GM23338 (cell line): ENCODE data around the gene PAQR6. TPM values are rescaled to one million over a fixed set of nuclear protein-coding genes. Genes with fewer than 3 reads are reported as not detected.

ENCODE experiments used
- ATAC-seq: fragments of 200-7000 bp; cut with Tn5 transposase; 3 replicates; pipeline ENCODE4 v1.9.1; 2020
- DNase-seq: peaks from one replicate; pipeline ENCODE4 v3.0.0-alpha.2; 2015; ENCODE audit warnings: low spot score
- H2AFZ ChIP-seq: fragments of 200-600 bp; sonication (generic); 2 replicates; pipeline ENCODE4 v1.8.0; 2016; ENCODE audit warnings: antibody characterized with exemption, mild to moderate bottlenecking, moderate library complexity
- H3F3A ChIP-seq: fragments of 200-600 bp; sonication (generic); replicated peaks from 2 replicates; pipeline ENCODE4 v1.8.0; 2017; ENCODE audit warnings: antibody characterized with exemption, mixed run types, low read depth
- H3K27ac ChIP-seq: fragments of 200-600 bp; sonication (generic); 2 replicates; pipeline ENCODE4 v1.6.1; 2016; ENCODE audit warnings: low read depth
- H3K27me3 ChIP-seq: fragments of 200-600 bp; sonication (generic); 2 replicates; pipeline ENCODE4 v1.8.0; 2016; ENCODE audit warnings: mild to moderate bottlenecking, mixed run types, moderate library complexity; ENCODE audit not compliant: insufficient read depth
- H3K36me3 ChIP-seq: fragments of 200-600 bp; sonication (generic); 2 replicates; pipeline ENCODE4 v1.8.0; 2016; ENCODE audit warnings: mild to moderate bottlenecking; ENCODE audit not compliant: insufficient read depth
- H3K4me1 ChIP-seq: fragments of 200-600 bp; sonication (generic); 2 replicates; pipeline ENCODE4 v1.8.0; 2016; ENCODE audit warnings: mild to moderate bottlenecking, moderate library complexity; ENCODE audit not compliant: insufficient read depth
- H3K4me2 ChIP-seq: fragments of 200-600 bp; sonication (generic); 2 replicates; pipeline ENCODE4 v1.7.1; 2017; ENCODE audit warnings: mixed run types
- H3K4me3 ChIP-seq: fragments of 200-600 bp; sonication (generic); 2 replicates; pipeline ENCODE4 v1.6.1; 2016; ENCODE audit warnings: mixed run types
- H3K79me2 ChIP-seq: fragments of 200-600 bp; sonication (generic); replicated peaks from 2 replicates; pipeline ENCODE4 v1.8.0; 2017; ENCODE audit warnings: mild to moderate bottlenecking; ENCODE audit not compliant: insufficient read depth
- H3K9me2 ChIP-seq: fragments of 200-600 bp; sonication (generic); 2 replicates; pipeline ENCODE4 v1.8.0; 2017; ENCODE audit not compliant: insufficient read depth
- H4K20me1 ChIP-seq: fragments of 200-600 bp; sonication (generic); replicated peaks from 2 replicates; pipeline ENCODE4 v1.8.0; 2017; ENCODE audit warnings: mild to moderate bottlenecking; ENCODE audit not compliant: insufficient read depth
- H3K27ac Mint-ChIP-seq: 2 replicates; pipeline ENCODE4 v1.8.0; 2020; ENCODE audit warnings: inconsistent platforms, mild to moderate bottlenecking, moderate library complexity, mixed read lengths
- H3K27me3 Mint-ChIP-seq: 3 replicates; pipeline ENCODE4 v1.8.0; 2022; ENCODE audit warnings: low read depth, mild to moderate bottlenecking, moderate library complexity, mixed read lengths, inconsistent platforms; ENCODE audit not compliant: insufficient read depth, poor library complexity
- H3K36me3 Mint-ChIP-seq: 3 replicates; pipeline ENCODE4 v1.8.0; 2021; ENCODE audit warnings: low read depth, mild to moderate bottlenecking, inconsistent platforms, moderate library complexity, mixed read lengths
- H3K4me1 Mint-ChIP-seq: 3 replicates; pipeline ENCODE4 v1.8.0; 2020; ENCODE audit warnings: mild to moderate bottlenecking, inconsistent platforms, mixed read lengths
- H3K4me3 Mint-ChIP-seq: 3 replicates; pipeline ENCODE4 v1.8.0; 2021; ENCODE audit warnings: moderate library complexity, mild to moderate bottlenecking, inconsistent platforms, mixed read lengths
- H3K9me3 Mint-ChIP-seq: 3 replicates; pipeline ENCODE4 v1.8.0; 2020; ENCODE audit warnings: moderate library complexity, mild to moderate bottlenecking, inconsistent platforms, mixed read lengths
- CREB1 ChIP-seq: fragments of 250-450 bp; sonication (Bioruptor Pico); IDR thresholded peaks from 2 replicates; pipeline ENCODE4 v1.5.0; 2020; ENCODE audit warnings: low read depth, mild to moderate bottlenecking, moderate library complexity
- CTCF ChIP-seq, 2 experiments: fragments of 200-600 bp in 1 of 2; sonication (generic) in 1 of 2; conservative IDR thresholded peaks; 2 replicates each; pipeline versions ENCODE4 v1.5.1 to v1.6.1; 2016 to 2017; ENCODE audit warnings: antibody characterized with exemption in 2 of 2, low read depth in 2 of 2, mild to moderate bottlenecking in 2 of 2, moderate library complexity in 1 of 2
- ETS1 ChIP-seq: IDR thresholded peaks from 2 replicates; pipeline ENCODE4 v1.6.1; 2016; ENCODE audit warnings: antibody characterized with exemption
- EZH2phosphoT487 ChIP-seq: fragments of 200-600 bp; sonication (generic); IDR thresholded peaks from one replicate; pipeline ENCODE4 v1.8.1; 2018; ENCODE audit warnings: antibody characterized with exemption; ENCODE audit not compliant: unreplicated experiment
- POLR2AphosphoS5 ChIP-seq: IDR thresholded peaks from 2 replicates; pipeline ENCODE4 v1.6.1; 2016; ENCODE audit warnings: antibody characterized with exemption, low read depth
- polyA plus RNA-seq: library from polyadenylated mRNA; unstranded; fragments of >200 nt; fragmentation: Nextera tagmentation; extraction: Ambion mirVana; gene quantifications from 2 replicates; pipeline ENCODE4 v1.2.1, GENCODE V29; 2016
- total RNA-seq: library from RNA; depleted of rRNA; stranded (reverse); fragments of >200 nt; shearing (Covaris generic); gene quantifications from 2 replicates; pipeline ENCODE4 v1.2.3, GENCODE V29; 2014; rRNA removed

Gene PAQR6
- total and polyA plus RNA-seq, 2 experiments from 2014 or later: 2.4 to 4.2 TPM

GRCh38 chr1:156193488-156194299, 54.2 kb downstream of the PAQR6 start, which contains the start of gene SLC25A44:
Gene SLC25A44 (plus strand): TSS chr1:156194104. CDS start chr1:156199848, 5,744 bp downstream.
- Mint-ChIP-seq H3K27ac (peak within 1 kb of the TSS; percentile 98), H3K4me1 (peaks cover 31% of the 10 kb centered on the region), H3K36me3 (peaks cover 14% of the 10 kb centered on the region; the same call in 2 of the 3 replicates), H3K9me3 (peaks cover 14% of the 10 kb centered on the region), H3K27me3 (peaks cover 14% of the 10 kb centered on the region), H3K4me3 (peak within 1 kb of the TSS; percentile 99)
- Histone ChIP-seq H3K4me1 (peaks cover 13% of the 10 kb centered on the region), H4K20me1 (peaks cover 7% of the 10 kb centered on the region), H3K4me3 (peak within 1 kb of the TSS; percentile 81), H3K9me2 (no peaks in the 10 kb centered on the region), H3K27me3 (no peaks in the 10 kb centered on the region), H3K36me3 (peaks cover 5% of the 10 kb centered on the region), H3K4me2 (peak within 1 kb of the TSS; percentile 99), H3F3A (0 out of 2 replicates have a peak, but pooled peaks cover 15% of the 10 kb centered on the region), H3K27ac (peak within 1 kb of the TSS; percentile 78), H2AFZ (no peak within 1 kb of the TSS), H3K79me2 (peaks cover 46% of the 10 kb centered on the region)
- DNase-seq (peak; percentile 100), ATAC-seq (peak; percentile 96)
- TF ChIP-seq CREB1 (CRISPR knock-in tag): peak; percentile 64
- TF ChIP-seq EZH2phosphoT487: no peak
- peak; percentile 81 for TF ChIP-seq POLR2AphosphoS5
- TF ChIP-seq CTCF (conservative IDR thresholded peaks at IDR 0.05; ENCODE audit: low read depth in 2 of 2): peak in 1 of 2 experiments; percentile 41; a peak in 2 of 4 replicates
- peak; percentile 69 for TF ChIP-seq ETS1

Other genes starting within 250 kb of the PAQR6 start
- gene SSR2, start 227.1 kb downstream of the PAQR6 start, total RNA-seq: 270 and 291 TPM in 2 replicates
- gene SSR2, start 227.1 kb downstream of the PAQR6 start, polyA plus RNA-seq: 130 and 136 TPM in 2 replicates
- gene UBQLN4, start 194.3 kb downstream of the PAQR6 start, total RNA-seq: 28.4 and 30.5 TPM in 2 replicates
- gene UBQLN4, start 194.3 kb downstream of the PAQR6 start, polyA plus RNA-seq: 10.0 and 11.2 TPM in 2 replicates
- gene LAMTOR2, start 193.3 kb downstream of the PAQR6 start, total RNA-seq: 35.2 and 67.3 TPM in 2 replicates
- 108 and 113 TPM in 2 replicates for gene LAMTOR2, start 193.3 kb downstream of the PAQR6 start, polyA plus RNA-seq
- 21.3 and 30.0 TPM in 2 replicates for gene RAB25, start 186.9 kb downstream of the PAQR6 start, total RNA-seq
- 42.7 and 47.3 TPM in 2 replicates for gene RAB25, start 186.9 kb downstream of the PAQR6 start, polyA plus RNA-seq
- gene MEX3A, start 165.6 kb downstream of the PAQR6 start, total RNA-seq: 31.5 and 38.1 TPM in 2 replicates
- gene MEX3A, start 165.6 kb downstream of the PAQR6 start, polyA plus RNA-seq: 18.5 and 19.7 TPM in 2 replicates
- gene LMNA, start 133.3 kb downstream of the PAQR6 start, total RNA-seq: 56.3 and 68.9 TPM in 2 replicates
- 35.5 and 38.9 TPM in 2 replicates for gene LMNA, start 133.3 kb downstream of the PAQR6 start, polyA plus RNA-seq
- gene SEMA4A, start 94.5 kb downstream of the PAQR6 start, total RNA-seq: 17.0 and 20.2 TPM in 2 replicates
- 5.5 and 5.6 TPM in 2 replicates for gene SEMA4A, start 94.5 kb downstream of the PAQR6 start, polyA plus RNA-seq
- 19.9 and 25.1 TPM in 2 replicates for gene SLC25A44, start 54.0 kb downstream of the PAQR6 start, total RNA-seq
- 7.0 and 7.6 TPM in 2 replicates for gene SLC25A44, start 54.0 kb downstream of the PAQR6 start, polyA plus RNA-seq
- 86.1 and 112 TPM in 2 replicates for gene PMF1, start 35.0 kb downstream of the PAQR6 start, total RNA-seq
- gene PMF1, start 35.0 kb downstream of the PAQR6 start, polyA plus RNA-seq: 118 and 120 TPM in 2 replicates
- gene BGLAP, start 5.9 kb downstream of the PAQR6 start, total RNA-seq: 0.42 and 2.7 TPM in 2 replicates
- gene BGLAP, start 5.9 kb downstream of the PAQR6 start, polyA plus RNA-seq: 0.36 and 1.2 TPM in 2 replicates
- 109 and 118 TPM in 2 replicates for gene SMG5, start 34.8 kb upstream of the PAQR6 start, total RNA-seq
- gene SMG5, start 34.8 kb upstream of the PAQR6 start, polyA plus RNA-seq: 21.3 and 25.9 TPM in 2 replicates
- gene TMEM79, start 36.3 kb upstream of the PAQR6 start, total RNA-seq: 0.66 and 0.97 TPM in 2 replicates
- gene TMEM79, start 36.3 kb upstream of the PAQR6 start, polyA plus RNA-seq: 1.3 and 1.5 TPM in 2 replicates
- gene GLMP, start 47.6 kb upstream of the PAQR6 start, total RNA-seq: 41.9 and 50.5 TPM in 2 replicates
- gene GLMP, start 47.6 kb upstream of the PAQR6 start, polyA plus RNA-seq: 32.3 and 33.6 TPM in 2 replicates
- not detected in 2 replicates for gene VHLL, start 51.3 kb upstream of the PAQR6 start, total RNA-seq
- not detected in 2 replicates for gene VHLL, start 51.3 kb upstream of the PAQR6 start, polyA plus RNA-seq
- gene CCT3, start 90.2 kb upstream of the PAQR6 start, total RNA-seq: 526 and 618 TPM in 2 replicates
- gene CCT3, start 90.2 kb upstream of the PAQR6 start, polyA plus RNA-seq: 405 and 410 TPM in 2 replicates
- 0.66 and 2.5 TPM in 2 replicates for gene TSACC, start 90.5 kb upstream of the PAQR6 start, total RNA-seq
- gene TSACC, start 90.5 kb upstream of the PAQR6 start, polyA plus RNA-seq: 9.3 and 9.8 TPM in 2 replicates
- gene RHBG, start 121.2 kb upstream of the PAQR6 start, total RNA-seq: 1.6 and 1.7 TPM in 2 replicates
- gene RHBG, start 121.2 kb upstream of the PAQR6 start, polyA plus RNA-seq: 1.2 and 2.1 TPM in 2 replicates